Neural cell (in vitro differentiated cells): ENCODE results near the gene TFDP1. TPM values are rescaled to one million over a fixed set of nuclear protein-coding genes. Genes with fewer than 3 reads are reported as not detected.

Source experiments
- H2AFZ ChIP-seq: fragments of 200-600, 300-800 bp; sonication (generic), shearing (Covaris generic); 2 replicates; pipeline ENCODE4 v1.6.0; 2014; ENCODE audit warnings: low read depth, mild to moderate bottlenecking, antibody characterized with exemption, low read length, moderate library complexity
- H3F3A ChIP-seq: fragments of 200-600 bp; shearing (Covaris generic); 2 replicates; pipeline ENCODE4 v1.6.1; 2016; ENCODE audit warnings: mild to moderate bottlenecking, moderate library complexity, mixed read lengths, antibody characterized with exemption, low read length; ENCODE audit not compliant: insufficient read depth, poor library complexity, severe bottlenecking
- H3K27ac ChIP-seq: fragments of 200-600, 300-800 bp; sonication (generic), shearing (Covaris generic); 2 replicates; pipeline ENCODE4 v1.5.1; 2014; ENCODE audit warnings: mild to moderate bottlenecking, low read length, moderate library complexity
- H3K27me3 ChIP-seq: fragments of 300-800, 200-600 bp; sonication (generic), shearing (Covaris generic); 2 replicates; pipeline ENCODE4 v1.6.0; 2014; ENCODE audit warnings: mild to moderate bottlenecking, low read depth, low read length, moderate library complexity; ENCODE audit not compliant: insufficient read depth
- H3K36me3 ChIP-seq: fragments of 300-800, 200-600 bp; sonication (generic), shearing (Covaris generic); 2 replicates; pipeline ENCODE4 v1.5.1; 2014; ENCODE audit warnings: mild to moderate bottlenecking, antibody characterized with exemption, low read length, moderate library complexity; ENCODE audit not compliant: insufficient read depth
- H3K4me2 ChIP-seq: fragments of 300-800, 200-600 bp; sonication (generic), shearing (Covaris generic); 2 replicates; pipeline ENCODE4 v1.6.0; 2014; ENCODE audit warnings: mild to moderate bottlenecking, low read length
- H3K4me3 ChIP-seq: fragments of 300-800, 200-600 bp; sonication (generic), shearing (Covaris generic); 2 replicates; pipeline ENCODE4 v1.5.1; 2014; ENCODE audit warnings: mild to moderate bottlenecking, low read length, moderate library complexity
- H3K79me2 ChIP-seq: fragments of 200-600 bp; shearing (Covaris generic); replicated peaks from 2 replicates; pipeline ENCODE4 v1.6.0; 2014; ENCODE audit warnings: mild to moderate bottlenecking, low read length, moderate library complexity; ENCODE audit not compliant: insufficient read depth
- H3K9ac ChIP-seq: fragments of 300-800, 200-600 bp; sonication (generic), shearing (Covaris generic); 2 replicates; pipeline ENCODE4 v1.6.1; 2016; ENCODE audit warnings: mild to moderate bottlenecking, low read length, mixed read lengths
- H3K9me2 ChIP-seq: fragments of 200-600 bp; shearing (Covaris generic); 2 replicates; pipeline ENCODE4 v1.6.1; 2016; ENCODE audit warnings: mild to moderate bottlenecking, low read length, mixed read lengths; ENCODE audit not compliant: insufficient read depth
- H3K9me3 ChIP-seq: fragments of 200-600, 300-800 bp; sonication (generic), shearing (Covaris generic); 2 replicates; pipeline ENCODE4 v1.6.1; 2016; ENCODE audit warnings: mild to moderate bottlenecking, mixed run types, low read length, moderate library complexity, mixed read lengths
- H4K20me1 ChIP-seq: fragments of 200-600 bp; shearing (Covaris generic); 2 replicates; pipeline ENCODE4 v1.6.1; 2016; ENCODE audit warnings: mild to moderate bottlenecking, mixed run types; ENCODE audit not compliant: insufficient read depth
- EP300 ChIP-seq: fragments of 450-650 bp; conservative IDR thresholded peaks from 2 replicates; pipeline ENCODE4 v1.6.1; 2014; ENCODE audit warnings: antibody characterized with exemption, mild to moderate bottlenecking, moderate library complexity; ENCODE audit not compliant: poor library complexity, severe bottlenecking
- EZH2 ChIP-seq: fragments of 200-600, 300-800 bp; shearing (Covaris generic), sonication (generic); IDR thresholded peaks from 2 replicates; pipeline ENCODE4 v1.6.1; 2014; ENCODE audit warnings: antibody characterized with exemption, low read length, borderline replicate concordance, mild to moderate bottlenecking; ENCODE audit not compliant: insufficient read depth, poor library complexity, severe bottlenecking
- MXI1 ChIP-seq: fragments of 450-650 bp; conservative IDR thresholded peaks from 2 replicates; pipeline ENCODE4 v1.6.1; 2014; ENCODE audit warnings: antibody characterized with exemption, mild to moderate bottlenecking; ENCODE audit not compliant: poor library complexity, severe bottlenecking
- POLR2AphosphoS5 ChIP-seq: IDR thresholded peaks from 2 replicates; pipeline ENCODE4 v1.6.1; 2012
- RAD21 ChIP-seq: fragments of 450-650 bp; conservative IDR thresholded peaks from 2 replicates; pipeline ENCODE4 v1.6.1; 2014; ENCODE audit warnings: antibody characterized with exemption, mild to moderate bottlenecking, moderate library complexity
- REST ChIP-seq: IDR thresholded peaks from 2 replicates; pipeline ENCODE4 v1.6.1; 2012; ENCODE audit warnings: borderline replicate concordance
- SMC3 ChIP-seq: fragments of 450-650 bp; conservative IDR thresholded peaks from 2 replicates; pipeline ENCODE4 v1.6.1; 2014; ENCODE audit warnings: antibody characterized with exemption, mild to moderate bottlenecking, moderate library complexity; ENCODE audit not compliant: poor library complexity
- TAF1 ChIP-seq: IDR thresholded peaks from 2 replicates; pipeline ENCODE4 v1.6.1; 2012; ENCODE audit warnings: low read depth
- polyA plus RNA-seq: library from polyadenylated mRNA; depleted of rRNA; stranded (reverse); fragments of >200 nt; gene quantifications from 2 replicates; pipeline ENCODE4 v1.2.3, GENCODE V29; 2014
- TF ChIP-seq, protein P1 (sequence below): fragments of 450-650 bp; IDR thresholded peaks from 2 replicates; pipeline ENCODE4 v1.5.1; 2014; ENCODE audit warnings: antibody characterized with exemption, mild to moderate bottlenecking, moderate library complexity; ENCODE audit not compliant: poor library complexity, severe bottlenecking

The TFDP1 gene
- polyA plus RNA-seq, 1 donor from 2014 or later, result 81.2 TPM

GRCh38 chr13:113545931-113546516, 38.5 kb upstream of the TFDP1 start:
- H3K27ac ChIP-seq, result no peak overlapping the region
- H3K4me3 ChIP-seq, result no peak overlapping the region
- no peak overlapping the region for H3K9ac ChIP-seq
- no peaks in the 10 kb centered on the region for H3K27me3 ChIP-seq
- H3K4me2 ChIP-seq, result no peak overlapping the region
- peaks cover 5% of the 10 kb centered on the region for H3K9me3 ChIP-seq
- no peaks in the 10 kb centered on the region for H4K20me1 ChIP-seq
- H3F3A ChIP-seq, result no peaks in the 10 kb centered on the region
- no peak overlapping the region for H2AFZ ChIP-seq
- H3K79me2 ChIP-seq, result no peaks in the 10 kb centered on the region
- H3K36me3 ChIP-seq, result no peaks in the 10 kb centered on the region
- H3K9me2 ChIP-seq, result no peaks in the 10 kb centered on the region
- TF ChIP-seq RAD21 (no peak), REST (no peak)

- no peaks in the 10 kb centered on the region for H3K27me3 ChIP-seq
- no peak overlapping the region for H3K27ac ChIP-seq
- no peaks in the 10 kb centered on the region for H3F3A ChIP-seq
- H3K9ac ChIP-seq, result no peak overlapping the region
- H3K36me3 ChIP-seq, result no peaks in the 10 kb centered on the region
- H3K9me2 ChIP-seq, result no peaks in the 10 kb centered on the region
- H2AFZ ChIP-seq, result no peak overlapping the region
- TF ChIP-seq, protein P1, sequence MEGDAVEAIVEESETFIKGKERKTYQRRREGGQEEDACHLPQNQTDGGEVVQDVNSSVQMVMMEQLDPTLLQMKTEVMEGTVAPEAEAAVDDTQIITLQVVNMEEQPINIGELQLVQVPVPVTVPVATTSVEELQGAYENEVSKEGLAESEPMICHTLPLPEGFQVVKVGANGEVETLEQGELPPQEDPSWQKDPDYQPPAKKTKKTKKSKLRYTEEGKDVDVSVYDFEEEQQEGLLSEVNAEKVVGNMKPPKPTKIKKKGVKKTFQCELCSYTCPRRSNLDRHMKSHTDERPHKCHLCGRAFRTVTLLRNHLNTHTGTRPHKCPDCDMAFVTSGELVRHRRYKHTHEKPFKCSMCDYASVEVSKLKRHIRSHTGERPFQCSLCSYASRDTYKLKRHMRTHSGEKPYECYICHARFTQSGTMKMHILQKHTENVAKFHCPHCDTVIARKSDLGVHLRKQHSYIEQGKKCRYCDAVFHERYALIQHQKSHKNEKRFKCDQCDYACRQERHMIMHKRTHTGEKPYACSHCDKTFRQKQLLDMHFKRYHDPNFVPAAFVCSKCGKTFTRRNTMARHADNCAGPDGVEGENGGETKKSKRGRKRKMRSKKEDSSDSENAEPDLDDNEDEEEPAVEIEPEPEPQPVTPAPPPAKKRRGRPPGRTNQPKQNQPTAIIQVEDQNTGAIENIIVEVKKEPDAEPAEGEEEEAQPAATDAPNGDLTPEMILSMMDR, result no peak
- TF ChIP-seq EP300 (no peak), SMC3 (no peak), RAD21 (no peak), REST (no peak), MXI1 (no peak), TAF1 (no peak), EZH2 (no peak), POLR2AphosphoS5 (no peak)
- H3K9me3 ChIP-seq, result peaks cover 5% of the 10 kb centered on the region
- H3K4me3 ChIP-seq, result no peak overlapping the region
- H3K79me2 ChIP-seq, result no peaks in the 10 kb centered on the region
- H4K20me1 ChIP-seq, result no peaks in the 10 kb centered on the region
- H3K4me2 ChIP-seq, result no peak overlapping the region
These were observed 37.8 kb upstream of the TFDP1 start for GRCh38 chr13:113546571-113547237.
